OCI-LY3 (cell line): ENCODE data around the gene SCAMP3.

Experiments used
- H2AFZ ChIP-seq: fragments of 200-600, 300-600 bp; shearing (Covaris generic); 2 replicates; pipeline ENCODE4 v1.6.0; 2014; ENCODE audit warnings: antibody characterized with exemption, low read depth, low read length
- H3K27ac ChIP-seq: fragments of 200-600, 300-600 bp; sonication (generic); 2 replicates; pipeline ENCODE4 v1.5.1; 2014; ENCODE audit warnings: mild to moderate bottlenecking, low read length, moderate library complexity, mixed read lengths
- H3K27me3 ChIP-seq: fragments of 200-600, 300-600 bp; sonication (generic); 2 replicates; pipeline ENCODE4 v1.6.1; 2014; ENCODE audit warnings: low read depth, low read length, mixed read lengths
- H3K36me3 ChIP-seq: fragments of 200-600, 300-600 bp; sonication (generic); replicated peaks from 2 replicates; pipeline ENCODE3; 2014; ENCODE audit warnings: low read depth, low read length, mixed read lengths
- H3K4me1 ChIP-seq: fragments of 300-600, 200-600 bp; sonication (generic); 2 replicates; pipeline ENCODE4 v1.6.1; 2014; ENCODE audit warnings: low read length, mixed read lengths
- H3K4me2 ChIP-seq: fragments of 200-600, 300-600 bp; sonication (generic); 2 replicates; pipeline ENCODE4 v1.6.1; 2014; ENCODE audit warnings: low read length, mixed read lengths
- H3K4me3 ChIP-seq: fragments of 300-600, 200-600 bp; sonication (generic); 2 replicates; pipeline ENCODE4 v1.5.1; 2014; ENCODE audit warnings: antibody characterized with exemption, mild to moderate bottlenecking, low read length, moderate library complexity
- H3K79me2 ChIP-seq: fragments of 300-600, 200-600 bp; shearing (Covaris generic); 2 replicates; pipeline ENCODE4 v1.6.1; 2014; ENCODE audit warnings: mild to moderate bottlenecking, low read length, mixed read lengths
- H3K9ac ChIP-seq: fragments of 300-600, 200-600 bp; shearing (Covaris generic); 2 replicates; pipeline ENCODE4 v1.6.0; 2014; ENCODE audit warnings: mild to moderate bottlenecking, low read length, moderate library complexity
- H3K9me3 ChIP-seq: fragments of 200-600, 300-600 bp; shearing (Covaris generic); 2 replicates; pipeline ENCODE4 v1.6.1; 2014; ENCODE audit warnings: low read length, mixed read lengths; ENCODE audit not compliant: insufficient read depth
- H4K20me1 ChIP-seq: fragments of 200-600, 300-600 bp; sonication (generic); 2 replicates; pipeline ENCODE4 v1.6.1; 2016; ENCODE audit warnings: low read length, mixed read lengths; ENCODE audit not compliant: insufficient read depth
- EZH2phosphoT487 ChIP-seq: fragments of 200-600 bp; shearing (Covaris generic); IDR thresholded peaks from 2 replicates; pipeline ENCODE4 v1.6.1; 2018; ENCODE audit warnings: antibody characterized with exemption, mixed run types, low read depth
- TF ChIP-seq, protein P1 (sequence below): fragments of 200-600, 300-600 bp; sonication (generic); IDR thresholded peaks from 2 replicates; pipeline ENCODE4 v1.5.1; 2014; ENCODE audit warnings: antibody characterized with exemption, low read length, low read depth

The SCAMP3 gene

DNA sequence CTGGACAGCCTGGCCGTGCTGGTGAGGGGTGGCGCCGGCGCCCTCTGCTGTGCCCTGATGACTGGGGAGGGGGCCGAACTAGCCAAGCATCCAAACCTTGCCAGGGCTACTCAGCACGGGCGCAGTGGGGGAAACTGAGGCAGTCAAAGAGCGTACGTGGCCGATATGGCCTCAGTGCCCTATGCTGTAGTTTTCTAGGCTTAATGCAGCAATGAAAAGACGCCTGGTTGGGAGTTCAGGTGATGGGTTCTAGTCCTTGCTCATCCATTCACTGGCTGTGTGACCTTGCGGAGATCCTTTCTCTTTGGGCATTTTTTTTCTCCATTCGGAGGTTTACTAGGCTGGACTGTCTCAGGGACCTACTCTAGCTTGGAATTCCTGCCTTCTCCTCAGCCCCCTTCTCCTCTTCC lies 52.8 kb downstream of the SCAMP3 start:
- H2AFZ ChIP-seq = peak overlapping the region; percentile 30; the same call in 1 of the 2 replicates
- H3K4me1 ChIP-seq = peaks cover 23% of the 10 kb centered on the region
- H3K9me3 ChIP-seq = no peaks in the 10 kb centered on the region
- H3K9ac ChIP-seq = peak overlapping the region; percentile 91
- peak overlapping the region; percentile 88 for H3K4me3 ChIP-seq
- H3K36me3 ChIP-seq = no peaks in the 10 kb centered on the region
- H3K27me3 ChIP-seq = no peaks in the 10 kb centered on the region
- TF ChIP-seq EZH2phosphoT487 = no peak
- TF ChIP-seq, protein P1, sequence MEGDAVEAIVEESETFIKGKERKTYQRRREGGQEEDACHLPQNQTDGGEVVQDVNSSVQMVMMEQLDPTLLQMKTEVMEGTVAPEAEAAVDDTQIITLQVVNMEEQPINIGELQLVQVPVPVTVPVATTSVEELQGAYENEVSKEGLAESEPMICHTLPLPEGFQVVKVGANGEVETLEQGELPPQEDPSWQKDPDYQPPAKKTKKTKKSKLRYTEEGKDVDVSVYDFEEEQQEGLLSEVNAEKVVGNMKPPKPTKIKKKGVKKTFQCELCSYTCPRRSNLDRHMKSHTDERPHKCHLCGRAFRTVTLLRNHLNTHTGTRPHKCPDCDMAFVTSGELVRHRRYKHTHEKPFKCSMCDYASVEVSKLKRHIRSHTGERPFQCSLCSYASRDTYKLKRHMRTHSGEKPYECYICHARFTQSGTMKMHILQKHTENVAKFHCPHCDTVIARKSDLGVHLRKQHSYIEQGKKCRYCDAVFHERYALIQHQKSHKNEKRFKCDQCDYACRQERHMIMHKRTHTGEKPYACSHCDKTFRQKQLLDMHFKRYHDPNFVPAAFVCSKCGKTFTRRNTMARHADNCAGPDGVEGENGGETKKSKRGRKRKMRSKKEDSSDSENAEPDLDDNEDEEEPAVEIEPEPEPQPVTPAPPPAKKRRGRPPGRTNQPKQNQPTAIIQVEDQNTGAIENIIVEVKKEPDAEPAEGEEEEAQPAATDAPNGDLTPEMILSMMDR = no peak
- H3K27ac ChIP-seq = peak overlapping the region; percentile 10; the same call in 1 of the 2 replicates
- peaks cover 6% of the 10 kb centered on the region for H3K79me2 ChIP-seq
- H4K20me1 ChIP-seq = no peaks in the 10 kb centered on the region
- H3K4me2 ChIP-seq = peak overlapping the region; percentile 86

- Histone ChIP-seq H4K20me1 (no peaks in the 10 kb centered on the region), H3K4me3 (peak within 1 kb of the TSS; percentile 88), H3K9me3 (no peaks in the 10 kb centered on the region), H3K79me2 (peaks cover 6% of the 10 kb centered on the region), H3K4me1 (peaks cover 23% of the 10 kb centered on the region), H3K27ac (peak within 1 kb of the TSS; percentile 79), H3K27me3 (no peaks in the 10 kb centered on the region), H3K9ac (peak within 1 kb of the TSS; percentile 91), H3K36me3 (no peaks in the 10 kb centered on the region), H3K4me2 (peak within 1 kb of the TSS; percentile 98), H2AFZ (peak within 1 kb of the TSS; percentile 44)
- TF ChIP-seq, protein P1 = no peak
Observed at GRCh38 chr1:155208541-155209311, 53.4 kb downstream of the SCAMP3 start, which contains the start of gene MTX1. MTX1 (plus strand) TSS chr1:155208695; CDS start chr1:155208805, 110 bp downstream.

DNA sequence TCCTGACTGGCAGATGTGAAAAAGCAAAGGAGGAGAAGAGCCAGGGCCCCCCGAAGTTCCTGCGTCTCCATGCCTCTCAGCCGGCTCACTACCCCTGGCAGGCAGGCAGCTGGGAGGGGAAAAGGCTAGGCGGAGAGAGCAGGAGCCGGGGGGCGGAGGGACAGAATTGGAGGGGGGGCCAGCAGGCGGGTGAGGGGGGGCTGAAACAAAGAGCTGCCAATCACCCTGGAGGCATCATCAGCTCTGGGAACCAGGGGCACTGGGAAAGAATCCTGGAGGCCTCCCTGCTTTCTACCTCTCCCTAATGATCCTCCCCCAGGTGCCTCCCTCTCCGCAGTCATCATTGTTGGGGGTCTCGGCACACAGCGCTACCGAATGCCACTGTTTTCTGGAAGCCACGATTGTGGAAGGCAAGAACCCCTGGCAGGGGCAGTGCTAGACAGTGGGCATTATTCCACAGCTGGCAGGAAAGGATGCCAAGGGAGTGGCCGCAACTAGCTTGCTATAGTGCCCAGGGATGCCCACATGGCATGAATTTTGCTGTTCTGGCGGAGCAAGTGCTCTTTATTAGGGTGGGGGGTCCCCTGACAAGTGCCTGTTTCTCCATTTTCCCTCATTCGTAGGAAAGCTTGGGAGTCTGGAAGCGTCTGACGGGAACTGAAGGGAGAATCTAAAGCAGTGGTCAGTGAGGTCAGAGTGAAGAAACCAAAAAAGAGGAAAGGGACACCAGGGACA lies 54.2 kb downstream of the SCAMP3 start, which contains the start of gene THBS3:
Gene THBS3, minus strand, starts transcription at position 92 of the 735 bp plus-strand sequence. Its CDS starts 21 bp downstream, at position 71.
- no peak for TF ChIP-seq EZH2phosphoT487
- TF ChIP-seq, protein P1 = no peak
- Histone ChIP-seq H4K20me1 (no peaks in the 10 kb centered on the region), H3K27me3 (no peaks in the 10 kb centered on the region), H3K27ac (peak within 1 kb of the TSS; percentile 79), H3K9ac (peak within 1 kb of the TSS; percentile 91), H3K4me2 (peak within 1 kb of the TSS; percentile 98), H3K9me3 (no peaks in the 10 kb centered on the region), H2AFZ (peak within 1 kb of the TSS; percentile 44), H3K4me3 (peak within 1 kb of the TSS; percentile 88), H3K4me1 (peaks cover 23% of the 10 kb centered on the region), H3K36me3 (no peaks in the 10 kb centered on the region), H3K79me2 (peaks cover 6% of the 10 kb centered on the region)
